Suprapubic skin (tissue), 4 donors: ENCODE results near the gene SRSF2. TPM values are rescaled to one million over a fixed set of nuclear protein-coding genes. Genes with fewer than 3 reads are reported as not detected.

ENCODE experiments used
- DNase-seq, 2 donors: peaks; one replicate each; pipeline ENCODE4 v3.0.0-alpha.2; 2019; ENCODE audit warnings: low spot score in 2 of 2
- H3K27ac ChIP-seq: fragments of 200-600 bp; sonication (generic); one replicate; pipeline ENCODE4 v1.5.1; 2019
- H3K27me3 ChIP-seq: fragments of 200-600 bp; sonication (generic); one replicate; pipeline ENCODE4 v1.5.1; 2019
- H3K36me3 ChIP-seq: fragments of 200-600 bp; sonication (generic); one replicate; pipeline ENCODE4 v1.5.1; 2019
- H3K4me1 ChIP-seq: fragments of 200-600 bp; sonication (generic); one replicate; pipeline ENCODE4 v1.5.1; 2019
- H3K4me3 ChIP-seq: fragments of 200-600 bp; sonication (generic); one replicate; pipeline ENCODE4 v1.5.1; 2019; ENCODE audit warnings: mild to moderate bottlenecking
- H3K9me3 ChIP-seq: fragments of 200-600 bp; sonication (generic); one replicate; pipeline ENCODE4 v1.5.1; 2019
- EP300 ChIP-seq: sonication (generic); formaldehyde crosslinking; IDR thresholded peaks from one replicate; pipeline ENCODE4 v1.6.1; 2017; ENCODE audit warnings: antibody characterized with exemption
- POLR2A ChIP-seq, 2 donors: fragments of 450-650 bp; IDR thresholded peaks; one replicate each; pipeline ENCODE4 v1.6.1; 2017; ENCODE audit warnings: antibody characterized with exemption in 2 of 2, mild to moderate bottlenecking in 2 of 2, moderate library complexity in 2 of 2
- POLR2AphosphoS5 ChIP-seq, 3 donors: sonication (generic); formaldehyde crosslinking; IDR thresholded peaks; one replicate each; pipeline ENCODE4 v1.6.1; 2017; ENCODE audit warnings: antibody characterized with exemption in 3 of 3
- WGBS: methylation state at CpG from one replicate; pipeline ENCODE4 v1.1.5; 2018; 5-methylcytosine and 5-hydroxymethylcytosine counted together
- total RNA-seq, 4 donors: library from RNA; depleted of rRNA; stranded (reverse); fragments of >200 nt; gene quantifications; one replicate each; pipeline ENCODE4 v1.1.0, GENCODE V29; 2016
- TF ChIP-seq, protein P1 (sequence below), 2 donors: fragments of 200-600 bp in 1 of 2; fragments of 450-650 bp in 1 of 2; sonication (generic) in 1 of 2; IDR thresholded peaks; one replicate each; pipeline ENCODE4 v1.5.1; 2016 to 2019; ENCODE audit warnings: antibody characterized with exemption in 2 of 2, mild to moderate bottlenecking in 1 of 2, moderate library complexity in 1 of 2

SRSF2 gene
- total RNA-seq, 4 donors from 2014 or later, result 170 to 253 (median 186) TPM

DNA sequence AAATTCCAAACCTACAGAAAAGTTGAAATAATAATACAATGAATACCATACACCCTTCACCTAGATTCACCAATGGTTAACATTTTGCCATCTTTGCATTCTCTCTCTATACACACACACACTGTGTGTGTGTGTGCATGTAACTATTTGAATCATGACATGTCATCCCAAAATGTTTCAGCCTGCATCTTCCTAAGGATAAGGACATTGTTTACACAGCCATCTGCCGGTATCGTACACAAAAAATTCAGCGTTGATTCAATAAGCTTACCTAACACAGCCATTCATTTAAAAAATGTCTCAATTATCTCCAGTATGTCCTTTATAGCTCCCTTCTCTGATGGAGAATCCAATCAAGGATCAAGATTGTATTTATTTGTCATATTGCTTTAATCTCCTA lies 30.3 kb downstream of the SRSF2 start:
- Histone ChIP-seq H3K27me3 (no peaks in the 10 kb centered on the region), H3K9me3 (no peaks in the 10 kb centered on the region), H3K4me1 (peaks cover 34% of the 10 kb centered on the region), H3K36me3 (no peaks in the 10 kb centered on the region), H3K27ac (no peak overlapping the region), H3K4me3 (no peak overlapping the region)
- DNase-seq, result no peak
- 89% methylated on average over 3 of the region's 3 CpGs for WGBS
- no peak for TF ChIP-seq POLR2AphosphoS5 (IDR thresholded peaks at IDR 0.05)
- TF ChIP-seq, protein P1, sequence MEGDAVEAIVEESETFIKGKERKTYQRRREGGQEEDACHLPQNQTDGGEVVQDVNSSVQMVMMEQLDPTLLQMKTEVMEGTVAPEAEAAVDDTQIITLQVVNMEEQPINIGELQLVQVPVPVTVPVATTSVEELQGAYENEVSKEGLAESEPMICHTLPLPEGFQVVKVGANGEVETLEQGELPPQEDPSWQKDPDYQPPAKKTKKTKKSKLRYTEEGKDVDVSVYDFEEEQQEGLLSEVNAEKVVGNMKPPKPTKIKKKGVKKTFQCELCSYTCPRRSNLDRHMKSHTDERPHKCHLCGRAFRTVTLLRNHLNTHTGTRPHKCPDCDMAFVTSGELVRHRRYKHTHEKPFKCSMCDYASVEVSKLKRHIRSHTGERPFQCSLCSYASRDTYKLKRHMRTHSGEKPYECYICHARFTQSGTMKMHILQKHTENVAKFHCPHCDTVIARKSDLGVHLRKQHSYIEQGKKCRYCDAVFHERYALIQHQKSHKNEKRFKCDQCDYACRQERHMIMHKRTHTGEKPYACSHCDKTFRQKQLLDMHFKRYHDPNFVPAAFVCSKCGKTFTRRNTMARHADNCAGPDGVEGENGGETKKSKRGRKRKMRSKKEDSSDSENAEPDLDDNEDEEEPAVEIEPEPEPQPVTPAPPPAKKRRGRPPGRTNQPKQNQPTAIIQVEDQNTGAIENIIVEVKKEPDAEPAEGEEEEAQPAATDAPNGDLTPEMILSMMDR (IDR thresholded peaks at IDR 0.05), result no peak
- TF ChIP-seq POLR2A (IDR thresholded peaks at IDR 0.05), result no peak
- TF ChIP-seq EP300, result no peak

DNA sequence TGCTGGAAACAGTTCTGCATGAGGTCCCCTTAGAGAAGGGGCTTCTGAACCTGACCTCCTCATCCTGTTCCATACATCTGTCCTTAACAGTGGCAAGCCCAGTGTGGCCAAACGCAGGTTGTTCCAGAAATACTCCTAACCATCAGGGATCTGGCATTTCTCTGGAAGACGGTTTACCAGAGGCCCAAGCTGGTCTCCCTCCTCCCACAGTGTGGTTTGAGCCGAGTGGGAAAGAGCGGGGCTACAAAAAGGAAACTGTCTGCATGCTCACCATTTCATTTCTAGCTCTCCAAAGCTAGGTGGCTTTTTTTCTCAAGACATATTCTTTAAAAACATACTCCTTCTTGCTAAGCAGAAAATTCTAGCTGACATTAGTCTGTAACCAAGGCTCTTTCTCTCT lies 32.3 kb downstream of the SRSF2 start:
- WGBS, result 68% methylated on average over 4 of the region's 4 CpGs
- Histone ChIP-seq H3K36me3 (no peaks in the 10 kb centered on the region), H3K4me1 (peaks cover 45% of the 10 kb centered on the region), H3K27ac (no peak overlapping the region), H3K4me3 (no peak overlapping the region), H3K27me3 (no peaks in the 10 kb centered on the region), H3K9me3 (no peaks in the 10 kb centered on the region)
- TF ChIP-seq EP300 (no peak), POLR2AphosphoS5 (IDR thresholded peaks at IDR 0.05) (no peak), POLR2A (IDR thresholded peaks at IDR 0.05) (no peak)
- TF ChIP-seq, protein P1 (IDR thresholded peaks at IDR 0.05), result no peak
- DNase-seq, result no peak

GRCh38 chr17:76702941-76703637 lies 34.0 kb downstream of the SRSF2 start:
- no peak overlapping the region for H3K27ac ChIP-seq
- H3K4me3 ChIP-seq, result no peak overlapping the region
- no peaks in the 10 kb centered on the region for H3K36me3 ChIP-seq
- no peaks in the 10 kb centered on the region for H3K9me3 ChIP-seq
- H3K27me3 ChIP-seq, result no peaks in the 10 kb centered on the region
- TF ChIP-seq, protein P1 (IDR thresholded peaks at IDR 0.05), result no peak
- TF ChIP-seq POLR2A (IDR thresholded peaks at IDR 0.05) (no peak), EP300 (no peak), POLR2AphosphoS5 (IDR thresholded peaks at IDR 0.05) (no peak)
- DNase-seq, result no peak
- 89% methylated on average over 10 of the region's 10 CpGs for WGBS
- H3K4me1 ChIP-seq, result peaks cover 42% of the 10 kb centered on the region

DNA sequence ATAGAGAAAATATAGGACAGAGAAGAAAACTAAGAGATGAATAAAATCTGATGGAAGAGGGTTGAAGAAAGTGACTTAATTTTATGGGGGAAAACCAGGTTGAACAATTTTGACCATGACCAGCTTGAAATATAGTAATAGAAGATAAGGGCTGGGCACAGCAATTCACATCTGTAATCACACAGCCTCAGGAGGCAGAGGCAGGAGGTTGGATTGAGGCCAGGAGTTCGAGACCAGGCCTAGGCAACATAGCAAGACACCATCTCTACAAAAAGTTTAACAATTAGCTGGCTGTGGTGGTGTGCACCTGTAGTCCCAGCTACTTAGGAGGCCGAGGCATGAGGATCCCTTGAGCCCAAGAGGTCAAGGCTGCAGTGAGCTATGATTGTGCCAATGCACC lies 35.1 kb downstream of the SRSF2 start:
- Histone ChIP-seq H3K4me3 (no peak overlapping the region), H3K27me3 (no peaks in the 10 kb centered on the region), H3K27ac (no peak overlapping the region), H3K9me3 (no peaks in the 10 kb centered on the region), H3K4me1 (peaks cover 45% of the 10 kb centered on the region), H3K36me3 (no peaks in the 10 kb centered on the region)
- no peak for DNase-seq
- no peak for TF ChIP-seq EP300
- TF ChIP-seq POLR2A (IDR thresholded peaks at IDR 0.05), result no peak
- no peak for TF ChIP-seq POLR2AphosphoS5 (IDR thresholded peaks at IDR 0.05)
- TF ChIP-seq, protein P1 (IDR thresholded peaks at IDR 0.05), result no peak
- 49% methylated on average over 2 of the region's 2 CpGs for WGBS

DNA sequence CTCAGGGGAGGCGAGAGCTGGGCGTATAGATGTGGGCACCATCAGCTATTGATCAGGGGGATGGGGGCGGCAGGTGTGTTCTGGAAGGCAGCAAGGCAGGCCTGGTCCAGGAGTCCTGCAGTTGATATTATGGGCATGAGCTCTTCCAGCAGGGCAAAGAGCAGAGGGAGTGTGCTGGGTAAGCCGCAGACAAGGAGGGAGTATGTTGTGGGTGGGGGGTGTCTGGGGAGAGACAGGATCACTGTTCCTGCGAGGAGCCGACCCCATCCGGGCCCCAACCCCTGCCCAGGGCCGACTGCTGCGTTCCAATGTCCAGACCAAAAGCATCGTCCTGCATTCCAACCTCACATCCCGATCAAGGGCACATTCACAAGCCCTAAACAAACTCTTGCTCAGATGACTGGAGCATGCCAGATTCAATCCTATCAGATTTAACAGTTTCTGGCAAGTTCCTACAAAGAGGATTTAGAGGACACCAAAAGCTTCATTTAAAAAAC lies 35.6 kb downstream of the SRSF2 start:
- H3K4me1 ChIP-seq, result peaks cover 50% of the 10 kb centered on the region
- WGBS, result 64% methylated on average over 11 of the region's 11 CpGs
- H3K4me3 ChIP-seq, result no peak overlapping the region
- H3K9me3 ChIP-seq, result no peaks in the 10 kb centered on the region
- H3K27ac ChIP-seq, result peak overlapping the region; percentile 75
- DNase-seq, result no peak
- TF ChIP-seq POLR2A (IDR thresholded peaks at IDR 0.05), result no peak
- TF ChIP-seq, protein P1 (IDR thresholded peaks at IDR 0.05), result no peak
- no peak for TF ChIP-seq POLR2AphosphoS5 (IDR thresholded peaks at IDR 0.05)
- TF ChIP-seq EP300, result no peak
- no peaks in the 10 kb centered on the region for H3K27me3 ChIP-seq
- H3K36me3 ChIP-seq, result no peaks in the 10 kb centered on the region
